Neural progenitor cell (in vitro differentiated cells): ENCODE data around the gene MANSC4. TPM values are rescaled to one million over a fixed set of nuclear protein-coding genes. Genes with fewer than 3 reads are reported as not detected.

Source experiments
- DNase-seq: peaks from one replicate; pipeline ENCODE4 v3.0.0-alpha.2; 2016; ENCODE audit warnings: low spot score
- H2AFZ ChIP-seq: fragments of 200-600 bp; sonication (generic); replicated peaks from 2 replicates; pipeline ENCODE4 v1.6.1; 2016; ENCODE audit warnings: antibody characterized with exemption
- H3F3A ChIP-seq: fragments of 200-600 bp; sonication (generic); 2 replicates; pipeline ENCODE4 v1.6.1; 2016; ENCODE audit warnings: antibody characterized with exemption, low read depth
- H3K27ac ChIP-seq: fragments of 200-600 bp; sonication (generic); 2 replicates; pipeline ENCODE4 v1.5.1; 2016; ENCODE audit warnings: mild to moderate bottlenecking
- H3K27me3 ChIP-seq: fragments of 200-600 bp; sonication (generic); 2 replicates; pipeline ENCODE4 v1.6.1; 2016; ENCODE audit warnings: mild to moderate bottlenecking, moderate library complexity
- H3K36me3 ChIP-seq: fragments of 200-600 bp; sonication (generic); 2 replicates; pipeline ENCODE4 v1.5.1; 2016
- H3K4me1 ChIP-seq: fragments of 200-600 bp; sonication (generic); 2 replicates; pipeline ENCODE4 v1.6.1; 2016; ENCODE audit warnings: mixed run types
- H3K4me2 ChIP-seq: fragments of 200-600 bp; sonication (generic); 2 replicates; pipeline ENCODE4 v1.6.1; 2016
- H3K4me3 ChIP-seq: fragments of 200-600 bp; sonication (generic); 2 replicates; pipeline ENCODE4 v1.5.1; 2016
- H3K79me2 ChIP-seq: fragments of 200-600 bp; sonication (generic); 2 replicates; pipeline ENCODE4 v1.6.1; 2016; ENCODE audit warnings: low read depth
- H3K9ac ChIP-seq: fragments of 200-600 bp; sonication (generic); 2 replicates; pipeline ENCODE4 v1.6.1; 2016
- H3K9me3 ChIP-seq: fragments of 200-600 bp; sonication (generic); 2 replicates; pipeline ENCODE4 v1.5.1; 2016; ENCODE audit warnings: low read depth
- H4K20me1 ChIP-seq: fragments of 200-600 bp; sonication (generic); 2 replicates; pipeline ENCODE4 v1.6.1; 2016; ENCODE audit warnings: low read depth
- H3K27ac Mint-ChIP-seq: 3 replicates; pipeline ENCODE4 v1.8.0; 2021; ENCODE audit warnings: mixed read lengths
- H3K27me3 Mint-ChIP-seq: 2 replicates; pipeline ENCODE4 v1.8.0; 2022; ENCODE audit warnings: low read depth, mild to moderate bottlenecking, inconsistent platforms, moderate library complexity, mixed read lengths; ENCODE audit not compliant: insufficient read depth
- H3K36me3 Mint-ChIP-seq: 3 replicates; pipeline ENCODE4 v1.8.0; 2021; ENCODE audit warnings: mixed read lengths
- H3K4me1 Mint-ChIP-seq: 3 replicates; pipeline ENCODE4 v1.8.0; 2021; ENCODE audit warnings: mixed read lengths
- H3K4me3 Mint-ChIP-seq: 3 replicates; pipeline ENCODE4 v1.8.0; 2021; ENCODE audit warnings: mild to moderate bottlenecking, moderate library complexity, mixed read lengths
- H3K9me3 Mint-ChIP-seq: 3 replicates; pipeline ENCODE4 v1.8.0; 2020; ENCODE audit warnings: mixed read lengths
- CTCF ChIP-seq: fragments of 200-600 bp; sonication (generic); IDR thresholded peaks from 2 replicates; pipeline ENCODE4 v1.5.1; 2017; ENCODE audit warnings: antibody characterized with exemption, mild to moderate bottlenecking
- EZH2 ChIP-seq: fragments of 200-600 bp; sonication (generic); IDR thresholded peaks from 2 replicates; pipeline ENCODE4 v1.6.1; 2017; ENCODE audit warnings: antibody characterized with exemption, mild to moderate bottlenecking, moderate library complexity
- EZH2phosphoT487 ChIP-seq: fragments of 200-600 bp; sonication (generic); IDR thresholded peaks from 2 replicates; pipeline ENCODE4 v1.6.1; 2017; ENCODE audit warnings: antibody characterized with exemption
- total RNA-seq: library from RNA; depleted of rRNA; stranded (reverse); fragments of >200 nt; gene quantifications from 2 replicates; pipeline ENCODE4 v1.2.3, GENCODE V29; 2015; ENCODE audit warnings: low replicate concordance

The MANSC4 gene
- total RNA-seq, 1 donor from 2014 or later: not detected

- H4K20me1 ChIP-seq: no peaks in the 10 kb centered on the region
- H3K36me3 ChIP-seq: no peaks in the 10 kb centered on the region
- Mint-ChIP-seq H3K36me3 (no peaks in the 10 kb centered on the region), H3K27me3 (no peaks in the 10 kb centered on the region), H3K4me1 (peaks cover 3% of the 10 kb centered on the region), H3K4me3 (no peak overlapping the region), H3K9me3 (no peaks in the 10 kb centered on the region), H3K27ac (no peak overlapping the region)
- DNase-seq: no peak
- peak overlapping the region; percentile 48 for H2AFZ ChIP-seq
- no peak overlapping the region for H3K4me3 ChIP-seq
- H3F3A ChIP-seq: no peaks in the 10 kb centered on the region
- no peaks in the 10 kb centered on the region for H3K27me3 ChIP-seq
- no peaks in the 10 kb centered on the region for H3K4me1 ChIP-seq
- no peak overlapping the region for H3K9ac ChIP-seq
- H3K4me2 ChIP-seq: no peak overlapping the region
- H3K27ac ChIP-seq: no peak overlapping the region
- H3K9me3 ChIP-seq: no peaks in the 10 kb centered on the region
- TF ChIP-seq EZH2phosphoT487 (no peak), CTCF (no peak), EZH2 (no peak)
- H3K79me2 ChIP-seq: no peaks in the 10 kb centered on the region
Observed at GRCh38 chr12:27771481-27772327, 8.3 kb downstream of the MANSC4 start.

- no peak overlapping the region for H3K27ac Mint-ChIP-seq
- Histone ChIP-seq H4K20me1 (no peaks in the 10 kb centered on the region), H3K36me3 (no peaks in the 10 kb centered on the region), H3K9me3 (no peaks in the 10 kb centered on the region), H3K79me2 (no peaks in the 10 kb centered on the region), H3K4me3 (no peak overlapping the region), H3K9ac (no peak overlapping the region), H3F3A (no peaks in the 10 kb centered on the region), H3K27ac (no peak overlapping the region), H3K4me2 (no peak overlapping the region), H3K27me3 (no peaks in the 10 kb centered on the region), H2AFZ (no peak overlapping the region), H3K4me1 (no peaks in the 10 kb centered on the region)
- H3K4me3 Mint-ChIP-seq: no peak overlapping the region
- no peak for TF ChIP-seq EZH2
- TF ChIP-seq CTCF: no peak
- no peak for TF ChIP-seq EZH2phosphoT487
- DNase-seq: no peak
- H3K9me3 Mint-ChIP-seq: no peaks in the 10 kb centered on the region
- H3K27me3 Mint-ChIP-seq: no peaks in the 10 kb centered on the region
- H3K4me1 Mint-ChIP-seq: peaks cover 3% of the 10 kb centered on the region
- H3K36me3 Mint-ChIP-seq: no peaks in the 10 kb centered on the region
Observed at GRCh38 chr12:27769142-27769673, 10.8 kb downstream of the MANSC4 start.

- no peaks in the 10 kb centered on the region for H3K9me3 Mint-ChIP-seq
- no peaks in the 10 kb centered on the region for H3K4me1 Mint-ChIP-seq
- no peak overlapping the region for H3K27ac Mint-ChIP-seq
- Histone ChIP-seq H3K9me3 (no peaks in the 10 kb centered on the region), H3K27ac (no peak overlapping the region), H3K79me2 (no peaks in the 10 kb centered on the region), H3K4me2 (no peak overlapping the region), H2AFZ (no peak overlapping the region), H3K27me3 (no peaks in the 10 kb centered on the region), H3K36me3 (no peaks in the 10 kb centered on the region), H3K4me1 (no peaks in the 10 kb centered on the region), H3F3A (no peaks in the 10 kb centered on the region), H3K9ac (no peak overlapping the region), H4K20me1 (no peaks in the 10 kb centered on the region), H3K4me3 (no peak overlapping the region)
- DNase-seq: no peak
- TF ChIP-seq EZH2phosphoT487 (no peak), EZH2 (no peak), CTCF (no peak)
- no peaks in the 10 kb centered on the region for H3K27me3 Mint-ChIP-seq
- H3K4me3 Mint-ChIP-seq: no peak overlapping the region
- no peaks in the 10 kb centered on the region for H3K36me3 Mint-ChIP-seq
Observed at GRCh38 chr12:27766587-27766986, 13.4 kb downstream of the MANSC4 start.
